HepG2 (cell line): ENCODE measurements around the gene MAN2A1. TPM values are rescaled to one million over a fixed set of nuclear protein-coding genes. Genes with fewer than 3 reads are reported as not detected.

Experiments used
- ADNP ChIP-seq: sonication (generic); formaldehyde crosslinking; IDR thresholded peaks from 2 replicates; pipeline ENCODE4 v1.4.0; 2020; ENCODE audit warnings: missing genetic modification reagents
- CREB1 ChIP-seq, 2 experiments: fragments of 450-650 bp in 1 of 2; IDR thresholded peaks; 2 replicates each; pipeline ENCODE4 v1.6.1; 2016 to 2017; ENCODE audit warnings: control low read depth in 1 of 2, mild to moderate bottlenecking in 1 of 2, missing compliant biosample characterization in 1 of 2, missing genetic modification characterization in 1 of 2
- DMAP1 ChIP-seq: IDR thresholded peaks from 2 replicates; pipeline ENCODE4 v1.6.1; 2016
- KAT7 ChIP-seq: IDR thresholded peaks from 2 replicates; pipeline ENCODE4 v1.6.1; 2018; ENCODE audit warnings: borderline replicate concordance, missing compliant biosample characterization
- MAF1 ChIP-seq: sonication (generic); formaldehyde crosslinking; IDR thresholded peaks from 2 replicates; pipeline ENCODE4 v1.5.0; 2020; ENCODE audit warnings: missing genetic modification reagents, borderline replicate concordance
- MEIS1 ChIP-seq: sonication (generic); formaldehyde crosslinking; IDR thresholded peaks from 2 replicates; pipeline ENCODE4 v1.9.0; 2021; ENCODE audit warnings: mild to moderate bottlenecking, missing genetic modification reagents, moderate library complexity, borderline replicate concordance
- MYNN ChIP-seq: sonication (generic); formaldehyde crosslinking; IDR thresholded peaks from 2 replicates; pipeline ENCODE4 v1.4.0; 2020; ENCODE audit warnings: mild to moderate bottlenecking, low read depth, missing genetic modification reagents
- TCF7L2 ChIP-seq: IDR thresholded peaks from 2 replicates; pipeline ENCODE4 v1.6.1; 2011; ENCODE audit warnings: mild to moderate bottlenecking, low read depth, low read length, moderate library complexity
- ZNF770 ChIP-seq: sonication (generic); formaldehyde crosslinking; IDR thresholded peaks from 2 replicates; pipeline ENCODE4 v1.5.0; 2020; ENCODE audit warnings: mild to moderate bottlenecking, missing genetic modification reagents
- polyA plus RNA-seq, 8 experiments: library from polyadenylated mRNA; depleted of rRNA in 3 of 8; stranded (reverse) in 7 of 8; unstranded in 1 of 8; fragments of >200 nt; fragmentation: Illumina TruSeq in 4 of 8; extraction: Trizol in 4 of 8; gene quantifications; 2 replicates each; pipeline versions ENCODE4 v1.2.1 to v1.2.3, GENCODE V29; 2011 to 2016; ENCODE audit warnings: low read depth in 4 of 8, missing spikeins in 1 of 8, mixed read lengths in 1 of 8; ENCODE audit not compliant: insufficient read depth in 1 of 8
- total RNA-seq, 5 experiments: library from RNA; depleted of rRNA; stranded (reverse); fragments of >200 nt; fragmentation: Illumina TruSeq; extraction: Trizol; gene quantifications; 2 replicates each; pipeline ENCODE4 v1.2.3, GENCODE V29; 2016; ENCODE audit warnings: low read depth in 1 of 5
- TF ChIP-seq, protein P1 (sequence below): sonication (generic); formaldehyde crosslinking; IDR thresholded peaks from 2 replicates; pipeline ENCODE4 v1.4.0; 2020; ENCODE audit warnings: missing genetic modification reagents, low read depth, mild to moderate bottlenecking, borderline replicate concordance
- TF ChIP-seq, protein P2 (sequence below): sonication (generic); formaldehyde crosslinking; IDR thresholded peaks from 2 replicates; pipeline ENCODE4 v1.5.0; 2020; ENCODE audit warnings: missing genetic modification reagents

Gene MAN2A1
- total and polyA plus RNA-seq, 2 of the 13 experiments (the other 11 are each of a cell fraction or from before 2014, with no cell fraction given): 56.2 to 80.5 TPM

- TF ChIP-seq CREB1 (IDR thresholded peaks at IDR 0.05): no peak
- TF ChIP-seq CREB1 (CRISPR knock-in tag; IDR thresholded peaks at IDR 0.05): peak; percentile 42
- TF ChIP-seq ZNF770 (CRISPR knock-in tag): peak; percentile 53
- TF ChIP-seq TCF7L2: no peak
- TF ChIP-seq, protein P1, sequence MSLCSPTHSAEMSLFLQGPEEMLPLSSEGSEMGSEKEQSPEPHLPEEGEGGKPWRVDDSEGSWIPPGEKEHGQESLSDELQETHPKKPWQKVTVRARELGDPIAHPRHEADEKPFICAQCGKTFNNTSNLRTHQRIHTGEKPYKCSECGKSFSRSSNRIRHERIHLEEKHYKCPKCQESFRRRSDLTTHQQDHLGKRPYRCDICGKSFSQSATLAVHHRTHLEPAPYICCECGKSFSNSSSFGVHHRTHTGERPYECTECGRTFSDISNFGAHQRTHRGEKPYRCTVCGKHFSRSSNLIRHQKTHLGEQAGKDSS: no peak; the same call in 1 of the 2 replicates
- no peak for TF ChIP-seq ADNP
- TF ChIP-seq MEIS1 (CRISPR knock-in tag): no peak; the same call in none of the 2 replicates
- TF ChIP-seq, protein P2, sequence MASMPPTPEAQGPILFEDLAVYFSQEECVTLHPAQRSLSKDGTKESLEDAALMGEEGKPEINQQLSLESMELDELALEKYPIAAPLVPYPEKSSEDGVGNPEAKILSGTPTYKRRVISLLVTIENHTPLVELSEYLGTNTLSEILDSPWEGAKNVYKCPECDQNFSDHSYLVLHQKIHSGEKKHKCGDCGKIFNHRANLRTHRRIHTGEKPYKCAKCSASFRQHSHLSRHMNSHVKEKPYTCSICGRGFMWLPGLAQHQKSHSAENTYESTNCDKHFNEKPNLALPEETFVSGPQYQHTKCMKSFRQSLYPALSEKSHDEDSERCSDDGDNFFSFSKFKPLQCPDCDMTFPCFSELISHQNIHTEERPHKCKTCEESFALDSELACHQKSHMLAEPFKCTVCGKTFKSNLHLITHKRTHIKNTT: no peak
- TF ChIP-seq MYNN: no peak
- no peak for TF ChIP-seq MAF1
- TF ChIP-seq KAT7 (CRISPR knock-in tag): no peak
- peak; percentile 50; the same call in 1 of the 2 replicates for TF ChIP-seq DMAP1 (CRISPR knock-in tag)
Observed at GRCh38 chr5:109900911-109901627, 211.3 kb downstream of the MAN2A1 start (continued).
